ENCODE measurements around the gene MIPOL1.

Gene MIPOL1

GRCh38 chr14:37469650-37470049 lies 271.9 kb downstream of the MIPOL1 start:
- ChIA-PET POLR2A (no interaction called here), CTCF (no interaction called here)
- DNase-seq (ENCODE audit: low read depth, low spot score) = no peak
- no peak overlapping the region for H3K4me3 ChIP-seq (ENCODE audit: low read depth, low read length)
- no peak for TF ChIP-seq CTCF (IDR thresholded peaks at IDR 0.05; ENCODE audit: insufficient read depth, low read length, missing control alignments)

GRCh38 chr14:37470251-37470650 lies 272.5 kb downstream of the MIPOL1 start:
- DNase-seq (ENCODE audit: low read depth, low spot score) = no peak
- ChIA-PET POLR2A (no interaction called here), CTCF (no interaction called here)
- no peak for TF ChIP-seq CTCF (IDR thresholded peaks at IDR 0.05; ENCODE audit: insufficient read depth, low read length, missing control alignments)
- H3K4me3 ChIP-seq (ENCODE audit: low read depth, low read length) = no peak overlapping the region

- no peak overlapping the region for H3K4me3 ChIP-seq (ENCODE audit: low read depth, low read length)
- CTCF ChIA-PET = no interaction called here
- POLR2A ChIA-PET = no interaction called here
- no peak for DNase-seq (ENCODE audit: low read depth, low spot score)
- TF ChIP-seq CTCF (IDR thresholded peaks at IDR 0.05; ENCODE audit: insufficient read depth, low read length, missing control alignments) = no peak
Measured at GRCh38 chr14:37472906-37473305, 275.2 kb downstream of the MIPOL1 start.

- ChIA-PET POLR2A (no interaction called here), CTCF (no interaction called here)
- no peak for DNase-seq (ENCODE audit: low read depth, low spot score)
- no peak for TF ChIP-seq CTCF (IDR thresholded peaks at IDR 0.05; ENCODE audit: insufficient read depth, low read length, missing control alignments)
- no peak overlapping the region for H3K4me3 ChIP-seq (ENCODE audit: low read depth, low read length)
Measured at GRCh38 chr14:37474191-37474590, 276.5 kb downstream of the MIPOL1 start.

GRCh38 chr14:37480446-37481290 lies 282.9 kb downstream of the MIPOL1 start:
- no peak for DNase-seq (ENCODE audit: low read depth, low spot score)
- ChIA-PET CTCF (no interaction called here), POLR2A (no interaction called here)
- no peak overlapping the region for H3K4me3 ChIP-seq (ENCODE audit: low read depth, low read length)
- no peak for TF ChIP-seq CTCF (IDR thresholded peaks at IDR 0.05; ENCODE audit: insufficient read depth, low read length, missing control alignments)

- ChIA-PET CTCF (no interaction called here), POLR2A (no interaction called here)
- no peak overlapping the region for H3K4me3 ChIP-seq (ENCODE audit: low read depth, low read length)
- no peak for TF ChIP-seq CTCF (IDR thresholded peaks at IDR 0.05; ENCODE audit: insufficient read depth, low read length, missing control alignments)
- no peak for DNase-seq (ENCODE audit: low read depth, low spot score)
Measured at GRCh38 chr14:37482428-37482827, 284.7 kb downstream of the MIPOL1 start.
